B cell (primary cell): ENCODE data around the gene QRICH1. TPM values are rescaled to one million over a fixed set of nuclear protein-coding genes. Genes with fewer than 3 reads are reported as not detected.

Source experiments
- ATAC-seq: fragments of 200-7000 bp; cut with Tn5 transposase; one replicate; pipeline ENCODE4 v1.10.0; 2021; ENCODE audit warnings: low read depth, mild to moderate bottlenecking, moderate number of reproducible peaks, moderate library complexity
- CTCF ChIA-PET: fragments of 350-600 bp; sonication (Branson Sonifier 250); formaldehyde crosslinking; loops from one replicate; lab custom pipeline; 2021; ENCODE audit warnings: antibody characterized with exemption, inconsistent platforms; lab: Charles Lee
- POLR2A ChIA-PET: fragments of 350-600 bp; sonication (Branson Sonifier 250); formaldehyde crosslinking; loops from one replicate; lab custom pipeline; 2021; ENCODE audit warnings: antibody characterized with exemption; lab: Charles Lee
- DNase-seq: peaks from one replicate; pipeline ENCODE4 v3.0.0; 2013
- H2AFZ ChIP-seq: 2 replicates; pipeline ENCODE4 v1.6.1; 2012; ENCODE audit warnings: mild to moderate bottlenecking, low read depth, low read length; ENCODE audit not compliant: insufficient read depth, poor library complexity, severe bottlenecking
- H3K27ac ChIP-seq, 2 donors: 1 replicate in 1 of 2; 2 replicates in 1 of 2; pipeline ENCODE4 v1.5.1; 2012 to 2013; ENCODE audit warnings: low read length in 2 of 2, mild to moderate bottlenecking in 2 of 2, moderate library complexity in 1 of 2
- H3K27me3 ChIP-seq, 4 experiments: fragments of 200-600 bp in 1 of 4; sonication (generic) in 1 of 4; replicated peaks in 1 of 4; 1 replicate in 2 of 4; 2 replicates in 2 of 4; pipeline versions ENCODE4 v1.6.1 to v1.7.0; 2013 to 2016; ENCODE audit warnings: low read length in 3 of 4, mild to moderate bottlenecking in 2 of 4, mixed read lengths in 1 of 4, moderate library complexity in 1 of 4; ENCODE audit not compliant: insufficient read depth in 4 of 4, control insufficient read depth in 3 of 4; ENCODE audit errors: control extremely low read depth in 1 of 4
- H3K36me3 ChIP-seq, 2 experiments: replicated peaks in 1 of 2; 1 replicate in 1 of 2; 2 replicates in 1 of 2; pipeline versions ENCODE4 v1.6.1 to v1.7.1; 2013; ENCODE audit warnings: low read length in 1 of 2; ENCODE audit not compliant: insufficient read depth in 2 of 2, control insufficient read depth in 1 of 2; ENCODE audit errors: control extremely low read depth in 1 of 2, extremely low read depth in 1 of 2
- H3K4me1 ChIP-seq, 2 donors: fragments of 200-600 bp in 1 of 2; sonication (generic) in 1 of 2; 1 replicate in 1 of 2; 2 replicates in 1 of 2; pipeline versions ENCODE4 v1.5.1 to v1.6.1; 2013 to 2017; ENCODE audit warnings: low read length in 2 of 2; ENCODE audit not compliant: control insufficient read depth in 2 of 2, insufficient read depth in 2 of 2
- H3K4me2 ChIP-seq: replicated peaks from 2 replicates; pipeline ENCODE3; 2012; ENCODE audit warnings: mild to moderate bottlenecking, low read depth, low read length; ENCODE audit not compliant: poor library complexity, severe bottlenecking
- H3K4me3 ChIP-seq, 5 experiments: fragments of 200-600 bp in 1 of 5; sonication (generic) in 1 of 5; 1 replicate in 3 of 5; 2 replicates in 2 of 5; pipeline versions ENCODE4 v1.5.1 to v1.7.0; 2011 to 2016; ENCODE audit warnings: low read length in 4 of 5, mild to moderate bottlenecking in 4 of 5, low read depth in 2 of 5, control low read depth in 1 of 5, moderate library complexity in 1 of 5; ENCODE audit not compliant: insufficient read depth in 1 of 5; ENCODE audit errors: control extremely low read depth in 1 of 5, extremely low read depth in 1 of 5
- H3K79me2 ChIP-seq: fragments of 200-600 bp; sonication (generic); one replicate; pipeline ENCODE4 v1.6.0; 2016; ENCODE audit warnings: low read length; ENCODE audit not compliant: control insufficient read depth, insufficient read depth
- H3K9ac ChIP-seq: fragments of 200-600 bp; sonication (generic); 2 replicates; pipeline ENCODE4 v1.6.1; 2017; ENCODE audit warnings: mild to moderate bottlenecking, low read length, moderate library complexity
- H3K9me3 ChIP-seq, 3 donors: one replicate each; pipeline versions ENCODE4 v1.6.1 to v1.7.1; 2013; ENCODE audit warnings: low read length in 2 of 3; ENCODE audit not compliant: control insufficient read depth in 2 of 3, insufficient read depth in 1 of 3; ENCODE audit errors: control extremely low read depth in 1 of 3
- H4K20me1 ChIP-seq: 2 replicates; pipeline ENCODE4 v1.6.0; 2012; ENCODE audit warnings: mild to moderate bottlenecking, low read length; ENCODE audit not compliant: insufficient read depth, control insufficient read depth, poor library complexity, severe bottlenecking
- H3K27ac Mint-ChIP-seq: one replicate; pipeline ENCODE4 v1.8.0; 2021; ENCODE audit warnings: mixed read lengths
- H3K27me3 Mint-ChIP-seq: one replicate; pipeline ENCODE4 v1.8.0; 2021; ENCODE audit warnings: mixed read lengths
- H3K4me1 Mint-ChIP-seq: one replicate; pipeline ENCODE4 v1.8.0; 2021; ENCODE audit warnings: mixed read lengths
- H3K4me3 Mint-ChIP-seq: one replicate; pipeline ENCODE4 v1.8.0; 2021; ENCODE audit warnings: mixed read lengths
- H3K9me3 Mint-ChIP-seq: one replicate; pipeline ENCODE4 v1.8.0; 2022; ENCODE audit warnings: mixed read lengths; ENCODE audit not compliant: insufficient read depth
- EZH2 ChIP-seq: IDR thresholded peaks from 2 replicates; pipeline ENCODE4 v1.6.1; 2012; ENCODE audit warnings: borderline replicate concordance, low read depth, mild to moderate bottlenecking, moderate library complexity, low read length; ENCODE audit not compliant: insufficient read depth, poor library complexity, severe bottlenecking
- WGBS: methylation state at CpG from one replicate; pipeline ENCODE4 v1.1.5; 2013; ENCODE audit warnings: missing lambda C conversion rate; ENCODE audit not compliant: insufficient coverage; 5-methylcytosine and 5-hydroxymethylcytosine counted together
- intact Hi-C: fragments of 100-400 bp; cut with micrococcal nuclease; formaldehyde crosslinking; loops from one replicate; pipeline ENCODE4 v1.10.0; 2022
- polyA plus RNA-seq: library from polyadenylated mRNA; depleted of rRNA; stranded (reverse); fragments of >200 nt; gene quantifications from 2 replicates; pipeline ENCODE4 v1.2.3, GENCODE V29; 2012
- total RNA-seq, 2 donors: library from RNA; stranded (reverse); fragments of 120-200 nt in 1 of 2; gene quantifications; 1 replicate in 1 of 2; 2 replicates in 1 of 2; pipeline versions ENCODE4 v1.2.3 to v1.2.4, GENCODE V29; 2013 to 2022
- TF ChIP-seq, protein P1 (sequence below): fragments of 200-600 bp; IDR thresholded peaks from one replicate; pipeline ENCODE4 v1.8.0; 2022; ENCODE audit warnings: antibody characterized with exemption, mild to moderate bottlenecking

The QRICH1 gene
- total and polyA plus RNA-seq, 2 donors (not counting 1 experiment from before 2014, with no cell fraction given): 179 to 187 TPM

DNA sequence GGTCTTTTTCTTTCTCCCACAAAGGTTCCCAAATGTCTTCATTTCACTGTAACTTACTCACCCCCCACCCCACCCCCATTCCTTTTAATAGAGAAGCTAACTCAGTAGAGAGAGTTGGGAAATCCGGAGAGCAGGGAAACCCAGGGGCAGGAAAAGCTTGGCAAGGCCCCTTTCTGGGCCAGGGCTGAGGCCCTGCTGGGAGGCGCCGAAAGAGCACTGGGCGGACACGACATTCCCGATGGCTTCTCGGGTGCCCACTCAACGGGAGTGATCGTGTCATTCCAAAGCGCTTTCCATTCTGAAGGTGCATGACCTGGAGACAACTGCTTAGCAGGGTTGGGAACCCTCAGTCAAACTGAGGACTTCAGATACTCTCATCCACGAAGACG, 73.9 kb downstream of the QRICH1 start:
- Histone ChIP-seq H3K4me1 (peaks cover 33 to 47% of the 10 kb centered on the region in 2 donors), H3K27ac (peak overlapping the region; percentile 96 to 98), H3K27me3 (no peaks in the 10 kb centered on the region), H3K9ac (peak overlapping the region; percentile 98), H3K4me2 (peak overlapping the region; percentile 98), H4K20me1 (peaks cover 10% of the 10 kb centered on the region), H3K4me3 (peak overlapping the region in 4 of 5 experiments; percentile 88 to 92 (median 90)), H3K9me3 (no peaks in the 10 kb centered on the region), H3K36me3 (peaks cover 1 to 33% of the 10 kb centered on the region in 2 experiments), H2AFZ (peak overlapping the region; percentile 89), H3K79me2 (peaks cover 40% of the 10 kb centered on the region)
- no peaks in the 10 kb centered on the region for H3K27me3 Mint-ChIP-seq
- H3K9me3 Mint-ChIP-seq: no peaks in the 10 kb centered on the region
- H3K4me1 Mint-ChIP-seq: peaks cover 51% of the 10 kb centered on the region
- ChIA-PET POLR2A (interaction anchor here (1.4 to 6.4 kb wide), 6 partner anchors 8 to 74 kb away, joined by 4 to 116 read pairs (median 11); partner anchors contain the start of genes IMPDH2, QRICH1 and WDR6), CTCF (interaction anchor here (0.5 to 3.7 kb wide), 7 partner anchors 8 to 215 kb away, joined by 3 to 52 read pairs (median 4); partner anchors contain the start of genes ARIH2, IMPDH2, P4HTM and WDR6)
- intact Hi-C loops: loop anchor here (2.0 to 10.0 kb wide), 4 partner anchors 101 to 463 kb away; partner anchors contain the start of genes ARIH2, DAG1, IP6K2 and PFKFB4
- H3K4me3 Mint-ChIP-seq: peak overlapping the region; percentile 96
- TF ChIP-seq, protein P1, sequence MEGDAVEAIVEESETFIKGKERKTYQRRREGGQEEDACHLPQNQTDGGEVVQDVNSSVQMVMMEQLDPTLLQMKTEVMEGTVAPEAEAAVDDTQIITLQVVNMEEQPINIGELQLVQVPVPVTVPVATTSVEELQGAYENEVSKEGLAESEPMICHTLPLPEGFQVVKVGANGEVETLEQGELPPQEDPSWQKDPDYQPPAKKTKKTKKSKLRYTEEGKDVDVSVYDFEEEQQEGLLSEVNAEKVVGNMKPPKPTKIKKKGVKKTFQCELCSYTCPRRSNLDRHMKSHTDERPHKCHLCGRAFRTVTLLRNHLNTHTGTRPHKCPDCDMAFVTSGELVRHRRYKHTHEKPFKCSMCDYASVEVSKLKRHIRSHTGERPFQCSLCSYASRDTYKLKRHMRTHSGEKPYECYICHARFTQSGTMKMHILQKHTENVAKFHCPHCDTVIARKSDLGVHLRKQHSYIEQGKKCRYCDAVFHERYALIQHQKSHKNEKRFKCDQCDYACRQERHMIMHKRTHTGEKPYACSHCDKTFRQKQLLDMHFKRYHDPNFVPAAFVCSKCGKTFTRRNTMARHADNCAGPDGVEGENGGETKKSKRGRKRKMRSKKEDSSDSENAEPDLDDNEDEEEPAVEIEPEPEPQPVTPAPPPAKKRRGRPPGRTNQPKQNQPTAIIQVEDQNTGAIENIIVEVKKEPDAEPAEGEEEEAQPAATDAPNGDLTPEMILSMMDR: no peak
- TF ChIP-seq EZH2: no peak
- peak overlapping the region; percentile 97 for H3K27ac Mint-ChIP-seq
- DNase-seq: no peak
- no peak for ATAC-seq
- 34% methylated on average over 12 of the region's 12 CpGs for WGBS

GRCh38 chr3:49018707-49019006, 75.2 kb downstream of the QRICH1 start:
- peak overlapping the region; percentile 37 to 73 for H3K27ac ChIP-seq
- peak overlapping the region; percentile 82 for H3K9ac ChIP-seq
- peak overlapping the region; percentile 94 for H3K27ac Mint-ChIP-seq
- WGBS: under 1% methylated on average over 9 of the region's 18 CpGs
- peaks cover 22% of the 10 kb centered on the region for H4K20me1 ChIP-seq
- POLR2A ChIA-PET: interaction anchor here (1.4 to 6.4 kb wide), 4 partner anchors 7 to 102 kb away, joined by 4 to 116 read pairs (median 4); partner anchors contain the start of genes IMPDH2, USP19 and WDR6
- DNase-seq (no peak), ATAC-seq (no peak)
- no peaks in the 10 kb centered on the region for H3K9me3 ChIP-seq
- peaks cover 33 to 44% of the 10 kb centered on the region in 2 donors for H3K4me1 ChIP-seq
- H3K4me2 ChIP-seq: peak overlapping the region; percentile 91
- no peaks in the 10 kb centered on the region for H3K9me3 Mint-ChIP-seq
- peak overlapping the region; percentile 87 for H2AFZ ChIP-seq
- intact Hi-C loops: no loop called here
- peaks cover 1 to 29% of the 10 kb centered on the region in 2 experiments for H3K36me3 ChIP-seq
- H3K79me2 ChIP-seq: peaks cover 36% of the 10 kb centered on the region
- H3K4me3 ChIP-seq: peak overlapping the region; percentile 70 to 89 (median 82)
- H3K27me3 ChIP-seq: no peaks in the 10 kb centered on the region
- peak overlapping the region; percentile 93 for H3K4me3 Mint-ChIP-seq
- no peak for TF ChIP-seq EZH2
- TF ChIP-seq, protein P1: no peak
- H3K27me3 Mint-ChIP-seq: no peaks in the 10 kb centered on the region
- peaks cover 51% of the 10 kb centered on the region for H3K4me1 Mint-ChIP-seq
- CTCF ChIA-PET: interaction anchor here (1.8 to 2.2 kb wide), 3 partner anchors 10 to 11 kb away, joined by 4 to 13 read pairs (median 5); partner anchors contain the start of genes IMPDH2 and WDR6
